Measurements from ENCODE around the gene GPA33.

GPA33 gene

GRCh38 chr1:167111868-167112709 lies 21.9 kb upstream of the GPA33 start (continued):
- TF ChIP-seq GLIS2 (tag by site-specific recombination; IDR thresholded peaks at IDR 0.05) (no peak), REST (tag by site-specific recombination; IDR thresholded peaks at IDR 0.05) (no peak), HIC1 (tag by site-specific recombination; IDR thresholded peaks at IDR 0.05) (no peak), ZNF544 (tag by site-specific recombination; IDR thresholded peaks at IDR 0.05) (no peak), ZNF664 (tag by site-specific recombination; IDR thresholded peaks at IDR 0.05) (no peak), ZNF677 (tag by site-specific recombination; IDR thresholded peaks at IDR 0.05) (no peak), ZNF280D (tag by site-specific recombination; IDR thresholded peaks at IDR 0.05) (no peak), ZNF660 (tag by site-specific recombination; IDR thresholded peaks at IDR 0.05) (no peak), ZNF433 (tag by site-specific recombination; IDR thresholded peaks at IDR 0.05; ENCODE audit: low read depth) (no peak), ZNF776 (tag by site-specific recombination; IDR thresholded peaks at IDR 0.05; ENCODE audit: borderline replicate concordance) (no peak)

- peaks cover 4% of the 10 kb centered on the region for H3K4me1 ChIP-seq (ENCODE audit: control insufficient read depth, insufficient read depth, low read length)
- POLR2A ChIA-PET, result no interaction called here
- H3K4me3 ChIP-seq (ENCODE audit: low read depth, low read length), result no peak overlapping the region
- H3K36me3 ChIP-seq (ENCODE audit: control insufficient read depth in 2 of 2, insufficient read depth in 1 of 2, low read length in 2 of 2), result no peaks in the 10 kb centered on the region
- CTCF ChIA-PET, result no interaction called here
- H3K27ac ChIP-seq (ENCODE audit: extremely low read depth, low read depth, low read length), result no peak overlapping the region
- no peaks in the 10 kb centered on the region for H3K9me3 ChIP-seq (ENCODE audit: control insufficient read depth, insufficient read depth, low read depth, low read length)
- TF ChIP-seq YY2 (tag by site-specific recombination; IDR thresholded peaks at IDR 0.05) (no peak), KLF8 (tag by site-specific recombination; IDR thresholded peaks at IDR 0.05) (no peak), ZSCAN4 (tag by site-specific recombination; IDR thresholded peaks at IDR 0.05) (no peak), ZBTB17 (tag by site-specific recombination; IDR thresholded peaks at IDR 0.05) (no peak), ZSCAN23 (tag by site-specific recombination; IDR thresholded peaks at IDR 0.05) (no peak), PRDM4 (tag by site-specific recombination; IDR thresholded peaks at IDR 0.05) (no peak), CTCF (tag by site-specific recombination; IDR thresholded peaks at IDR 0.05) (no peak), ZNF510 (tag by site-specific recombination; IDR thresholded peaks at IDR 0.05; ENCODE audit: insufficient replicate concordance) (no peak), ZNF610 (tag by site-specific recombination; IDR thresholded peaks at IDR 0.05; ENCODE audit: borderline replicate concordance) (no peak), ZSCAN5A (tag by site-specific recombination; IDR thresholded peaks at IDR 0.05) (no peak)
These were observed 20.4 kb upstream of the GPA33 start for GRCh38 chr1:167110586-167110985.
